ENCODE measurements around the gene DMKN.

DMKN gene, protein sequence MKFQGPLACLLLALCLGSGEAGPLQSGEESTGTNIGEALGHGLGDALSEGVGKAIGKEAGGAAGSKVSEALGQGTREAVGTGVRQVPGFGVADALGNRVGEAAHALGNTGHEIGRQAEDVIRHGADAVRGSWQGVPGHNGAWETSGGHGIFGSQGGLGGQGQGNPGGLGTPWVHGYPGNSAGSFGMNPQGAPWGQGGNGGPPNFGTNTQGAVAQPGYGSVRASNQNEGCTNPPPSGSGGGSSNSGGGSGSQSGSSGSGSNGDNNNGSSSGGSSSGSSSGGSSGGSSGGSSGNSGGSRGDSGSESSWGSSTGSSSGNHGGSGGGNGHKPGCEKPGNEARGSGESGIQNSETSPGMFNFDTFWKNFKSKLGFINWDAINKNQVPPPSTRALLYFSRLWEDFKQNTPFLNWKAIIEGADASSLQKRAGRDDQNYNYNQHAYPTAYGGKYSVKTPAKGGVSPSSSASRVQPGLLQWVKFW

DNA sequence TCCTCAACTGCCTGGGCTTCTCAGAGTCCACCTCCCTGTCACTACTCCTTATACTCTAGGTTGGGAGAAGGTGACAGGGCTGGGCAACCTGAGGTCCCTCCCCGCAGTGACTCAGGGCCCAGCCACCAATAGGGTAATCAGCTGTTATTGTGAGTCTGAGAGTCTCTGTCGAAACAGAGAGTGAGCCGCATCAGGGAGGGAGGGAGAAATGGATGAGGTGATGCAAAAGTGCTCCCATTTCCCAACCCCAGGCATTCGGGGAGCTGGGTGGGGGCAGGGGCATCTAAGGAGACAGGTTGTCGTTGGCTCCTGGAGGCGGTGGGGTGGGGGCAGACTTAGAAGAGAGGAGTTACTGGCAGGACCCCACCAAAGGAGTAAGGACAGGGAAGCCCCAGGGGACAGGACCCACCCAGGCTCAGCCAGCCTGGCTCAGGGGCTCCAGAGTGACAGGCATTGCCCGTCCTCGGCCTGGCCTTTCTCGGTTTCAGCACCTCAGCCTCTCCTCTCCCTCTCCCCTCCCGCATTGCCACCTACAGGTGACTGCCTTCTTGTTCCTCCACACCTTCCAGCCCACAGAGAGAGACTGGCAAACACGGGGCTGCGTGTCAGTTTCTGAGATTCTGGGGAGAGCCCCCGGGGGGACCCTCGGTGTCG is at the start of gene DMKN:
Gene DMKN, minus strand, starts transcription at position 22 of the 654 bp plus-strand sequence. CDS start 174 bp downstream, outside the sequence.
- no peak for DNase-seq

GRCh38 chr19:35562776-35563175 is 49.3 kb upstream of the DMKN start:
- DNase-seq: no peak

- no peak for DNase-seq
These were observed 48.9 kb upstream of the DMKN start for GRCh38 chr19:35562336-35562735.

GRCh38 chr19:35561436-35561835 is 48.0 kb upstream of the DMKN start:
- no peak for DNase-seq

DNA sequence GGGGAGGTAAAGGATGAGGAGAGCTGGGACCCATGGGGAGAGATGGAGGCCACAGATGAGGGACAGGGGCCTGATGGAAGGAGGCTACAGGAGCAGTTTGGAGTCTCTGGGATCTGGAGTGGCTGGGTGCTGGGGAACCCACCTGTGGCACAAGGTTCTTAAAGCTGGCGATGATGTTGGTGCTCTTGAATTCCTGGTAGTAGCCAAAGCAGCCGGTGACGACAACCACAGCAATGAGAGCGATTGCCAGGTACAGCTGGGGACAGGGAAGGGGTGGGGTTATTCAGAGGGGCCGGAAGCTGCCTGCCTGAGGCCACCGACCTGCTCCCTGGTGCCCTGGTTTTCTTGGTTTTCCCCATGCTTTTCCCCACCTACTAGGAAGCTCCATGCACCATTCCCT is 47.2 kb upstream of the DMKN start:
- DNase-seq: no peak

GRCh38 chr19:35560271-35560670 is 46.8 kb upstream of the DMKN start:
- DNase-seq: no peak

GRCh38 chr19:35559781-35560180 is 46.3 kb upstream of the DMKN start:
- DNase-seq: no peak

DNA sequence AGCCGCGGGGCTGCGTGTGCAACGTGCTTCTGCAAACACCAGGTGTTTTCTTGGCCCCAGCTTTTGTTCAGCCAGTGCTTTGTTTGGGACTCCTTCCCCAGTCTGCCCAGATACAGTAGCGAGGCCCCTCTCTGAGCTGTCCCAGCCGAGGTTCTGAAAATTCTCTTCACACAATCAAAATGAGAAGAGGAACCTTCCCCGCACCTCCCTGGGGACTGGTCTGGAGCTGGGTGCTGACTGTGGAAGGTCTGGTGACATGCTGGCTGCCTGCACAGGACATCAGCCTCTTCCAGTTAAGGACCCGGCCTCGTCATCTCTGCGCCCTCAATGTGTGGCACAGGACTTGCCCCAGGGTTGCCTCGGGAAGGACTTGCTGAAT is 45.8 kb upstream of the DMKN start:
- no peak for DNase-seq

DNA sequence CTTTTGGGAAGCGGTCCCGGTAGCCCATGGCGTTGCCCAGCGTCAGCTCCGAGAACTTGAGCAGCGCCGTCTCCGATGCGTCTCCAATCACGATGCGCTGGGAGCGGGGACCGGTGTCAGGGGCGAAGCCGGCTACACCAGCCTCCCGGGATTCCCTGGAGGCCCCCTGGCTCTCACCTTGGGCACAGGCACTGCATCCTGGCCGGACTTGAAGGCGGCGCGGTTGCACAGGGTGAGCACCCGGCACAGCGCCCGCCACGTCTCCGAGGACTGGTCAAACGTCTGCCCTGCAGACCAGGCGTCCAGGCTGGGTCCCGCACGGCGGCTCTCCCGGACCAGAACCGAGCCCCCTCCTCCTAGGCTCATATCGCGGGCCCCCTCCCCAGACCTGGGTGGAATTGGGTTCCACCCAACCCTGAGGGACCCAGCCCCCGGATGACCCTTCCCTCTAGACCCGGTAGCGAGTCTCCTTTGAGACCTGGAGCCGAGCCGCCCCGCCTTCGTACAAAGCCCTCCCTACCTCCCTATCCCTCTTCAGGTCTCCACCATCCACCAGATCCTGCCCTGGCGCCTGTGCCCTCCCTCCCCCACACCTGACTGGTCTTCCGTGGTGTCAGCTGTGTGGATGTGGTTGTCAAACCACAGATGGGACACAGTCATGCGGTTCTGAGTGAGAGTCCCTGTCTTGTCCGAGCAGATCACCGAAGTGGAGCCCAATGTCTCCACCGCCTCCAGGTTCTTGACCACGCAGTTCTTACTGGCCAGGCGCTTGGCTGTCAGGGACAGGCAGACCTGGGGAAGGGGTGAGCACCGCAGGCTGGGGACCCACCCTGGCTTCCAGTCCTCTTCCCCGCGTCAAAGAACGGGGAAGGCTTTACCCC is 45.2 kb upstream of the DMKN start:
- DNase-seq: no peak

DNA sequence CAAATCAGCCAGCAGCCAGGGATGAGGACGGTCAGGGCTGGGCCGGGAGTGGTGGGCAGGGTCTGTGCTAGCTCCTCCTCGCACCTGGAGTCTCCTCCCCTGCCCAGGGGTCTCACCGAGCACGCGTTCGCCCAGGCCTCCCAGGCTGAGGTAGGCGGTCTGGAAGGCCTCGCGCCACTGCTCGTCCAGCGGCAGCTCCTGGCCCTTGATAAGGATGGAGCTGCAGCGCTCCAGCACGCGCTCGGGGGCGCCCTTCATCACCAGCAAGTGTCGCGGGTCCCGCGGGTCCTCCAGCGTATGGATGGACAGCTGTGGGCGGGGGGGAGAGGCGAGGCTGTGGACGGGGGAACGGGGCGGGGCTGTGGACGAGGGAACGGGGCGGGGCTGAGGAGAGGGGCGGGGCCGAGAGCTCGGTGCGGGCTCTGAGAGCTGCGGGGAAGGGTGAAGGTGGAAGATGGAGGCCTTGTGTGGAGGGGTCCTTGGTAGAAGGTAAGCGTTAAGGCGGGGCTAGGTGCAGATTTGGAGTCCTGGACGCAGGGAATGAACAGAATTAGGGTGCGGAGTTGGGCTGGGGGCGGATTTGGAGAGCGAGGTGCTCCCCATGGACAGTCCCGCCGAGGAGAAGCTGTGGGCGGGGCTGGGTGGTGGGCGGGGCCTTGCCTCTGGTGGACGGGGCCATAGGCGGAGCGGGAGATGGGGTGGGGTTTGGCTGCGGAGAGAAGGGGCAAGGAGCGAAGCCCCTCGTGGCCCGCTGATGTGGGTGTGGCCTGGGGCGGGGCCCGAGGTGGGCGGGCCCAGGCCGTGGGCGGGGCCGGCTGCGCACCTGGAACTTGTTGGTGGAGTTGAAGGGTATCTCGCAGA is 44.3 kb upstream of the DMKN start:
- DNase-seq: peak in 5 of 6 experiments; percentile 21 to 63 (median 53)

DNA sequence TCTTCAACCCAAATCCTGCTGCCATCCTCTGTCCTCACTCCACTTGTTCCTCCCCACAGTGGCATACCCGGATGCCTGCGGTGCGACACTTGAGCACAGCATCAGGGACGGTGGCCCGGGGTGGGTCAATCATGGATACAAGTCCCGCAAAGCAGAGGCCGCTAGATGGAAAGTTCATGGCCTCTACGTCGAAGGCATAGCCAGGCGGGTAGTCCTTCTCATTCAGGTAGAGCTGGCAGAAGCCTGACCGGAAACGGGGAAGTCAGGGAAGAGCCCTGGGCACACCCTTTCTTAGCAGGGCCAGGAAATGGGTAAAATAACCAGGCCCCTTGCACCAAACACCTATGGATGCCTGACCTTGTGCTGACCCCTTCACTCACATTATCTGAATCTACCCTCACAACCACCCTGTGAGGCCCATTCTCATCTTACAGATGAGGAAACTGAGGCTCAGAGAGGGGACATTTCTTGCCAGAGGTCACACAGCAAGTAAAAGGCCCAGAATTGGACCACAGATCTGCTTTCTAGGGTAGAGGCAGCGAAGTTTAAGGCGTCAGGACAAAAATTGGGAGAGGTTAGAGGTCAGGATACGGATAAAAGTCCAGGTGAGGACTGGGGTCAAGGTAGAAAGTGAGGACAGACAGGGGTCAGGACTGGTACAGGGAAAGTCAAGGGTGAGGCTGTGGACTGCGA is 43.5 kb upstream of the DMKN start:
- DNase-seq: no peak

DNA sequence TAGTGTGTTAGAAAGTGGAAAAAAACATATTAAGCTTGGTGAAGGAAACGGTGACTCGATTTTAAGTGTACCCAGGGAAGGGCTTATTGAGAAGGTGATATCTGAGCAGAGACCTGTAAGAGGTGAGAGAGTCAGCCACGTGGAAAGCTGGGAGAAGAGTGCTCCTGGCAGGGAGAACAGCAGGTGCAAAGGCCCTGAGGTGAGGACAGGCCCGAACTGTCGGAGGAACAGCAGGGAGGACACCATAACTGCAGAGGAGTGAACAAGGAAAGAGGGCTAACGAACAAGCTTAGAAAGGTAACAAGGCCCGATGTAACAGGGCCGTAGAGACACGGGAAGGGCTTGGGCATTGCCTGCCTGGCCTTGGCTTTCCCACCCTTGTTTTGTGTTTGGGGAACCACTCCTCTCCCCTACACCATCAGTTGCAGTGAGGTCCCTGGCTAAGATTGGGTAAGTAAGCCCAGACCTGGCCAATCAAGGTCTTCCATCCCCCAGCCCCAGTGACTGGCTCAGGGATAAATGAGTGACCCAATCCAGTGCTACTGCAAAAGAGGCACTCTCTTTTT is 42.7 kb upstream of the DMKN start:
- no peak for DNase-seq

- DNase-seq: no peak
These were observed 42.0 kb upstream of the DMKN start for GRCh38 chr19:35555301-35556005.

DNA sequence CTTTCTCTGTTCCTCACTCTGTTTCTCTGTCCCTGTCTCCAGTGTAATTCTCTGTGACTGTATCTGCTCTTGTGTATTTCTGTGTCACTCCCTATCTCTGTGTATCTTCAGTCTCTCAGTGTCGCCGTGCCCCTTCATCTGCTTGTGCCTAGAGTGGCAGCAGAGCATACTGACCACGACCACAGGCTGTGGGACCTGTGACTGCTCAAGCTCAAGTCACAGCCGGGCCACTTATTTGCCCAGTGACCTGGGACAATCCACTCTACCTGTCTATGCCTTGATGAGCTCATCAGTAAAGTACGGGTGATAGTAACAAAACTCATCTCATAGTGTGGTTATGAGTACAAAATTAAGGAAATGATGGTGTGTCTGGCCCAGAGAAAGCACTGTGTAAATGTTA is 40.6 kb upstream of the DMKN start:
- no peak for DNase-seq

DNA sequence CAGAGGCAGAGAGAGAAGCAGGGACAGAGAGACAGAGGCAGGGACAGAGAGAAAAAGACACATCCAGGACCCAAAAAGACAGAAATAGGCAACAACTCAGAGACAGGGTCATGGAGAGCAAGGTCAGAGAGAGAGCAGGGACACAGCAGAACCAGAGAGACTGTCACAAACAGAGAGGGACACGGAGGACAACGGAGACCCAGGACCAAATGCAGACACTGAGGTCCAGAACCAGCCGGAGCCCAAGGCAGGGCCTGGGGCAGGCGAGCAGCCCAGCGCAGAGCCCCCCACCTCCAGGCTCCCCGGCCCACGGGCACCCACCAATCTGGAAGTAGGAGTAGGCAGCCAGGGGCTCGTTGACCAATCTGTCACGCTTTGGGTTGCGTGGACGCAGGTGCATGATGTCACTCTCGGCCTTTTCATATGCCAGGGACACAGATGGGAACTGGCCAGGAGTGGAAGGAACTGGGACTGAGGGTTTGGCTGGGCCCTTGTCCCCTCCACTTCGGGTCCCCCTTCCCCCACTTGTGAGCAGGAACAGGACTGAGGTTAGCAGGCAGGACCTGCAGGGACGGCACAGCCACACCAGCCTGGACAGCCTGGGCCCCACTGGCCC is 40.0 kb upstream of the DMKN start:
- DNase-seq: no peak

DNA sequence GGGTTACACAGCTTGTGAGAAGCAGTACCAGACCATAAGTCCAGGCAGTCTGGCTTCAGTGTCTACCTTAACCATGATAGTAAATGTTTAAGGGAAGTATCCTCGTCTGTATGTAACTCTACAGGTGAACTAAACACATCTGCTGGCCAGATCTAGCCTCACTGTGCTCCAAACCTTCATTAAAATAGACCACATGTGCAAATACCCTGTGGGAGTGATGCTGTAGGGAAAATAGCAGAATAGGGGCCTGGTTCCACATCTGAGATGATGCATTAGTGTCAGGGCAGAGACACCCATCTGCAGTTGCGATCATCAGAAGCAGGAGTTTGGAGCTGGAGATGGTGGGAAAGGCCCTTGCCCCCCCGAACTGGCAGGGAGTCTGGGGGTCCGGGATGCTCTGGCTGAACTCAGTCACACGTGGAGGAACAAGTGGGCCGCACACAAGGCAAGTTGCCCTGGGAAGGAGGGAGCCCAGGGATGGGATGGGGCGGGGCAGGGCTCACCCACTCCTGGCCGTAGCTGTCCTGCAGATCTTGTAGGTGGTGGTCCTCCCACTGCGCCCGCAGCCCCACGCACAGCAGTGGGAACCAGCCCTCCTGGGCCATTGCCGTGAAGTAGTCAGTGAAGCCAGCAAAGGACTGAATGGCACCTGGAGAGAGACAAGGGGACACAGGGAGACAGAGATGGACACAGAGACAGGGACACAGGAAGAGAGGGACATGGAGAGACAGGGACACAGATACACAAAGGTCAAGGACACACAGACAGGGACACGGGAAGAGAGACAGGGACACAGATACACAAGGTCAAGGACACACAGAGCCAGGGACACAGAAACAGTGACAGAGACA is 39.3 kb upstream of the DMKN start:
- no peak for DNase-seq

- DNase-seq: no peak
These were observed 37.8 kb upstream of the DMKN start for GRCh38 chr19:35551091-35551810.

GRCh38 chr19:35549879-35550523 is 36.6 kb upstream of the DMKN start:
- DNase-seq: no peak

Measured in stimulated activated naive CD4-positive, alpha-beta T cell (primary cell).